ENCODE data around the gene TSFM.
"Not testable (repeated sequence)": the region's sequence is repeated elsewhere in the genome, so short reads cannot be mapped to it uniquely, and the experiment has no call there.

DNA sequence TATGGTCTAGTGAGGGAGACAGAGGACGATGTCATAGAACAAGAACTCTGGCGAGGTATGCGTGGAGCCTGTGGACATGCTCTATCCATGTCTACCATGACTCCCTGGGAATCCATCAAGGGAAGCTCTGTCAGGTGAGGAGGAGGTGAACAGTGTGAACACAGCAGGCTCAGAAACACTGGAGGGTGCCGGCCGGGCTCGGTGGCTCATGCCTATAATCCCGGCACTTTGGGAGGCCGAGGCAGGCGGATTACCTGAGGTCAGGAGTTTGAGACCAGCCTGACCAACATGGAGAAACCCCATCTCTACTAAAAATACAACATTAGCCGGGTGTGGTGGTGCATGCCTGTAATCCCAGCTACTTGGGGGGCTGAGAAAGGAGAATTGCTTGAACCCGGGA, 8.0 kb upstream of the TSFM start:
- not testable (repeated sequence) for TF ChIP-seq TRIM28 (IDR thresholded peaks at IDR 0.05; ENCODE audit: borderline replicate concordance, low read length); ZNF138 (tag by site-specific recombination; IDR thresholded peaks at IDR 0.05; ENCODE audit: borderline replicate concordance)
- TF ChIP-seq, protein P1, sequence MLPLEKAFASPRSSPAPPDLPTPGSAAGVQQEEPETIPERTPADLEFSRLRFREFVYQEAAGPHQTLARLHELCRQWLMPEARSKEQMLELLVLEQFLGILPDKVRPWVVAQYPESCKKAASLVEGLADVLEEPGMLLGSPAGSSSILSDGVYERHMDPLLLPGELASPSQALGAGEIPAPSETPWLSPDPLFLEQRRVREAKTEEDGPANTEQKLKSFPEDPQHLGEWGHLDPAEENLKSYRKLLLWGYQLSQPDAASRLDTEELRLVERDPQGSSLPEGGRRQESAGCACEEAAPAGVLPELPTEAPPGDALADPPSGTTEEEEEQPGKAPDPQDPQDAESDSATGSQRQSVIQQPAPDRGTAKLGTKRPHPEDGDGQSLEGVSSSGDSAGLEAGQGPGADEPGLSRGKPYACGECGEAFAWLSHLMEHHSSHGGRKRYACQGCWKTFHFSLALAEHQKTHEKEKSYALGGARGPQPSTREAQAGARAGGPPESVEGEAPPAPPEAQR (tag by site-specific recombination; IDR thresholded peaks at IDR 0.05), result not testable (repeated sequence)

All from HEK293 (cell line).